Sigmoid colon (tissue), 3 donors: ENCODE results near the gene ANAPC15.

ENCODE experiments used
- POLR2A ChIP-seq, 2 donors: fragments of 450-650 bp; IDR thresholded peaks; one replicate each; pipeline ENCODE4 v1.6.1; 2016; ENCODE audit warnings: antibody characterized with exemption in 2 of 2, mild to moderate bottlenecking in 2 of 2, moderate library complexity in 2 of 2
- TF ChIP-seq, protein P1 (sequence below), 4 experiments: fragments of 450-650 bp in 3 of 4; fragments of 200-600 bp in 1 of 4; IDR thresholded peaks; one replicate each; pipeline ENCODE4 v1.5.1; 2016 to 2019; ENCODE audit warnings: antibody characterized with exemption in 4 of 4, mild to moderate bottlenecking in 3 of 4, moderate library complexity in 2 of 4

DNA sequence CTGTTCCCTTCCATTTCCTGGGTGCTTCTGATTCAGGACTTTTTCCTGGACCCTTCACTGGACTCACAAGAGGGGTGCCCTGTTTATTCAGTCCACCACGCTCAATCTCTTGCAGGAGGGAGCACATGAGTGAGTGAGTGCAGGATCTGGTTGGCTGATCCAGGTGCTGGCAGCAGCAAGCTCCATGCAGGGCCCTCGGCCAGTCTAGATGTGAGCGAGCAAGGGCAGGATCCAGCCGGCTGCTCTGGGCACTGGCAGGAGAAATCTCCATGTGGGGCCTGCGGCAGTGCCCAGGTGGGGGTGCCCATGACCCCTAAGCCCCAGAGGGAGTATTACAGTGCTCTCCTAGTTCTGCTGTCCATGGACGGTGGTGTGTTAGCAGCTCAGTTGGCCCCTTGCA lies 11.6 kb upstream of the ANAPC15 start:
- TF ChIP-seq, protein P1, sequence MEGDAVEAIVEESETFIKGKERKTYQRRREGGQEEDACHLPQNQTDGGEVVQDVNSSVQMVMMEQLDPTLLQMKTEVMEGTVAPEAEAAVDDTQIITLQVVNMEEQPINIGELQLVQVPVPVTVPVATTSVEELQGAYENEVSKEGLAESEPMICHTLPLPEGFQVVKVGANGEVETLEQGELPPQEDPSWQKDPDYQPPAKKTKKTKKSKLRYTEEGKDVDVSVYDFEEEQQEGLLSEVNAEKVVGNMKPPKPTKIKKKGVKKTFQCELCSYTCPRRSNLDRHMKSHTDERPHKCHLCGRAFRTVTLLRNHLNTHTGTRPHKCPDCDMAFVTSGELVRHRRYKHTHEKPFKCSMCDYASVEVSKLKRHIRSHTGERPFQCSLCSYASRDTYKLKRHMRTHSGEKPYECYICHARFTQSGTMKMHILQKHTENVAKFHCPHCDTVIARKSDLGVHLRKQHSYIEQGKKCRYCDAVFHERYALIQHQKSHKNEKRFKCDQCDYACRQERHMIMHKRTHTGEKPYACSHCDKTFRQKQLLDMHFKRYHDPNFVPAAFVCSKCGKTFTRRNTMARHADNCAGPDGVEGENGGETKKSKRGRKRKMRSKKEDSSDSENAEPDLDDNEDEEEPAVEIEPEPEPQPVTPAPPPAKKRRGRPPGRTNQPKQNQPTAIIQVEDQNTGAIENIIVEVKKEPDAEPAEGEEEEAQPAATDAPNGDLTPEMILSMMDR (IDR thresholded peaks at IDR 0.05): no peak
- TF ChIP-seq POLR2A (IDR thresholded peaks at IDR 0.05): no peak
